Astrocyte (in vitro differentiated cells and primary cell): ENCODE results near the gene JAKMIP2. TPM values are rescaled to one million over a fixed set of nuclear protein-coding genes. Genes with fewer than 3 reads are reported as not detected.

Experiments used
- DNase-seq: peaks from one replicate; pipeline ENCODE4 v3.0.0-alpha.2; 2010; ENCODE audit warnings: low read depth
- FAIRE-seq: peaks from 2 replicates; lab custom pipeline; 2011; peaks lifted over from hg19 to GRCh38; lab: Jason Lieb, UNC
- H2AFZ ChIP-seq: 2 replicates; pipeline ENCODE4 v1.6.0; 2012; ENCODE audit warnings: low read depth, low read length, inconsistent platforms
- H3K27ac ChIP-seq: 2 replicates; pipeline ENCODE4 v1.5.1; 2011; ENCODE audit warnings: low read depth, low read length, inconsistent platforms
- H3K27me3 ChIP-seq: 2 replicates; pipeline ENCODE4 v1.6.0; 2011; ENCODE audit warnings: low read length, inconsistent platforms; ENCODE audit not compliant: insufficient read depth
- H3K36me3 ChIP-seq: 2 replicates; pipeline ENCODE4 v1.5.1; 2011; ENCODE audit warnings: low read length, inconsistent platforms; ENCODE audit not compliant: insufficient read depth
- H3K4me1 ChIP-seq: 2 replicates; pipeline ENCODE4 v1.5.1; 2011; ENCODE audit warnings: low read length, inconsistent platforms; ENCODE audit not compliant: insufficient read depth
- H3K4me2 ChIP-seq: 2 replicates; pipeline ENCODE4 v1.6.0; 2012; ENCODE audit warnings: low read length, inconsistent platforms
- H3K4me3 ChIP-seq: 2 replicates; pipeline ENCODE4 v1.5.1; 2011; ENCODE audit warnings: low read depth, mild to moderate bottlenecking, low read length, inconsistent platforms; ENCODE audit not compliant: insufficient read depth
- H3K79me2 ChIP-seq: 2 replicates; pipeline ENCODE4 v1.6.0; 2012; ENCODE audit warnings: mild to moderate bottlenecking, low read length, inconsistent platforms; ENCODE audit not compliant: insufficient read depth
- H3K9ac ChIP-seq: 2 replicates; pipeline ENCODE4 v1.6.0; 2012; ENCODE audit warnings: mild to moderate bottlenecking, low read length, inconsistent platforms
- H3K9me3 ChIP-seq: 2 replicates; pipeline ENCODE4 v1.5.1; 2012; ENCODE audit warnings: low read depth, mild to moderate bottlenecking, low read length, inconsistent platforms; ENCODE audit not compliant: insufficient read depth
- H4K20me1 ChIP-seq: 2 replicates; pipeline ENCODE4 v1.6.0; 2012; ENCODE audit warnings: low read length, inconsistent platforms; ENCODE audit not compliant: insufficient read depth
- H3K27ac Mint-ChIP-seq: one replicate; pipeline ENCODE4 v1.8.0; 2021; ENCODE audit warnings: mild to moderate bottlenecking, mixed read lengths; ENCODE audit not compliant: unreplicated experiment
- H3K27me3 Mint-ChIP-seq: one replicate; pipeline ENCODE4 v1.8.0; 2021; ENCODE audit warnings: low read depth, mixed read lengths; ENCODE audit not compliant: unreplicated experiment
- H3K36me3 Mint-ChIP-seq: one replicate; pipeline ENCODE4 v1.8.0; 2021; ENCODE audit warnings: low read depth, mixed read lengths; ENCODE audit not compliant: unreplicated experiment
- H3K4me1 Mint-ChIP-seq: one replicate; pipeline ENCODE4 v1.8.0; 2021; ENCODE audit warnings: low read depth, mixed read lengths; ENCODE audit not compliant: unreplicated experiment
- H3K4me3 Mint-ChIP-seq: one replicate; pipeline ENCODE4 v1.8.0; 2021; ENCODE audit warnings: mild to moderate bottlenecking, moderate library complexity, mixed read lengths; ENCODE audit not compliant: unreplicated experiment
- H3K9me3 Mint-ChIP-seq: one replicate; pipeline ENCODE4 v1.8.0; 2021; ENCODE audit warnings: mild to moderate bottlenecking, mixed read lengths; ENCODE audit not compliant: unreplicated experiment
- EZH2 ChIP-seq: IDR thresholded peaks from 2 replicates; pipeline ENCODE4 v1.6.1; 2012; ENCODE audit warnings: mild to moderate bottlenecking, low read length, inconsistent platforms; ENCODE audit not compliant: insufficient read depth
- total RNA-seq: library from RNA; stranded (reverse); gene quantifications from 2 replicates; pipeline ENCODE4 v1.2.1, GENCODE V29; 2021
- TF ChIP-seq, protein P1 (sequence below): IDR thresholded peaks from 2 replicates; pipeline ENCODE4 v1.5.1; 2011; ENCODE audit warnings: low read depth, mild to moderate bottlenecking, inconsistent platforms, low read length, moderate library complexity; ENCODE audit not compliant: insufficient read depth

Gene JAKMIP2
- total RNA-seq, 1 donor from 2014 or later = 15.1 TPM

DNA sequence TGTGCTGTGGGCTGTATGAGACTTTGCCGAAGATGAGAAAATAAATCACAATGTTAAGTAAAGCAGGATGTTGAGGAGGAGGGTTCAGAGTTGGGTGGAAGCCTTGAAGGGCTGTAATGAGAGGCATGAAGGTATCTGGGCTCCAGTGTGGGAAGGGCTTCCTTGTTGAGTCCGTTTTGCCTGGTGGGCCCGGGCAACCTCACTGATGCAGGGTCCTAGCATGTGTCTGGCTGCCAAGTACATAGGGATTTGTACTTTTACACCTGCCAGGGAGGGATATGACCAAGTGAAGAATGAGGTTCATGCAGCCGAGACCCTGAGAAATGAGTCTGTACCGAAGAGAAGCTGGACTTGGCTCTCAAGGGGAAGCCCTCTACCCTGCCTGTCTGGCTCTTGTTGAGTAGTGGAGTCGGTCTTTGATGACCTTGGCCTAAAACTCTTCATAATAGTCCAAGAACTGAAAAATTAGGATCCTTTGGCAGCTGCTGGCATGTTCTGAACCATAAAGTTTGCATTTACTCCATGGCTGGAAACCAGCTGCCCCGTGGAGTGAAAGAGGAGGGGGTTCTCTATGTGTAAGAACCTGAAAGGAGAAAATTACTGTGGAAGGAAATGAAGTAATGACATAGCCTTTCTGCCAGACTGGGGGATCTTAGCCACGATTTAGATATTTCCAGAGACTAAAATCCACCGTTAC lies 213.7 kb downstream of the JAKMIP2 start:
- no peak overlapping the region for H3K9ac ChIP-seq
- FAIRE-seq (no peak), DNase-seq (no peak)
- no peak overlapping the region for H2AFZ ChIP-seq
- peaks cover 29% of the 10 kb centered on the region for H3K4me1 ChIP-seq
- no peak overlapping the region for H3K4me2 ChIP-seq
- H3K27ac Mint-ChIP-seq = peak overlapping the region; percentile 59
- H4K20me1 ChIP-seq = no peaks in the 10 kb centered on the region
- no peak for TF ChIP-seq EZH2
- TF ChIP-seq, protein P1, sequence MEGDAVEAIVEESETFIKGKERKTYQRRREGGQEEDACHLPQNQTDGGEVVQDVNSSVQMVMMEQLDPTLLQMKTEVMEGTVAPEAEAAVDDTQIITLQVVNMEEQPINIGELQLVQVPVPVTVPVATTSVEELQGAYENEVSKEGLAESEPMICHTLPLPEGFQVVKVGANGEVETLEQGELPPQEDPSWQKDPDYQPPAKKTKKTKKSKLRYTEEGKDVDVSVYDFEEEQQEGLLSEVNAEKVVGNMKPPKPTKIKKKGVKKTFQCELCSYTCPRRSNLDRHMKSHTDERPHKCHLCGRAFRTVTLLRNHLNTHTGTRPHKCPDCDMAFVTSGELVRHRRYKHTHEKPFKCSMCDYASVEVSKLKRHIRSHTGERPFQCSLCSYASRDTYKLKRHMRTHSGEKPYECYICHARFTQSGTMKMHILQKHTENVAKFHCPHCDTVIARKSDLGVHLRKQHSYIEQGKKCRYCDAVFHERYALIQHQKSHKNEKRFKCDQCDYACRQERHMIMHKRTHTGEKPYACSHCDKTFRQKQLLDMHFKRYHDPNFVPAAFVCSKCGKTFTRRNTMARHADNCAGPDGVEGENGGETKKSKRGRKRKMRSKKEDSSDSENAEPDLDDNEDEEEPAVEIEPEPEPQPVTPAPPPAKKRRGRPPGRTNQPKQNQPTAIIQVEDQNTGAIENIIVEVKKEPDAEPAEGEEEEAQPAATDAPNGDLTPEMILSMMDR = no peak
- H3K36me3 ChIP-seq = no peaks in the 10 kb centered on the region
- H3K9me3 Mint-ChIP-seq = no peaks in the 10 kb centered on the region
- no peaks in the 10 kb centered on the region for H3K79me2 ChIP-seq
- H3K4me1 Mint-ChIP-seq = peaks cover 39% of the 10 kb centered on the region
- H3K36me3 Mint-ChIP-seq = no peaks in the 10 kb centered on the region
- H3K27ac ChIP-seq = no peak overlapping the region
- no peak overlapping the region for H3K4me3 Mint-ChIP-seq
- H3K27me3 ChIP-seq = no peaks in the 10 kb centered on the region
- no peaks in the 10 kb centered on the region for H3K27me3 Mint-ChIP-seq
- H3K4me3 ChIP-seq = no peak overlapping the region
- H3K9me3 ChIP-seq = no peaks in the 10 kb centered on the region

DNA sequence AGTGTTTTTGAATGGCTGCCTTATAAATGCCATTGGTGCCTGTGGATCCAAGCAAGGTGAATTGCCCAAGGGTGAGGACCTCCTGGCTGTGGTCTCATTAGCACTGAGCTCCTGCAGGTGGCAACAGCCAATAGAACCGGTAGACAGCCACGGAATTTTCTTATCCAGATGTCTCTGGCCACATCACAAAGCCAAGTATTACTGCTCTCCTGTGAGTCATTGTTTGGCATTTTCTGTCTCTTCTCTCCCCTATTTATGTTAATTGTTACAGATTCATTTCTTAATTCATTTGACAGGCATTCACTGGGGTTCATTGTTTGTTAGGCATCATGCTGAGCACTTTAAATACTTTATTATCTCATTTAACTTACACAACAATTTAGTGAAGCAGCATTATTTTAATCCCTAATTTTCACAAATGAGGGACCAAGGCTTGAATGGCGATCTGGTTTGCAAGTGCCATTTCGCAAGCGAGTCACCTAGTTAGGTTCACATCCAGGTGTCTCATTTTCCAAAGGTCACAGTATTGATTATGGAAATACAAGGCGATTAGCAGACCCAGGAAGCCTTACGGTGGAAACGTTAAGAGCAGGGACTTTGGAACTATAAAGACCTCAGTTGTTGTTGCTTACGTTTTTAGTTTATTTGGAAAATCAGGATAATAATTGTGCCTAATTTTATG lies 214.5 kb downstream of the JAKMIP2 start:
- Histone ChIP-seq H3K9ac (no peak overlapping the region), H3K36me3 (no peaks in the 10 kb centered on the region), H4K20me1 (no peaks in the 10 kb centered on the region), H2AFZ (no peak overlapping the region), H3K9me3 (no peaks in the 10 kb centered on the region), H3K4me2 (peak overlapping the region; percentile 42), H3K4me3 (no peak overlapping the region), H3K79me2 (no peaks in the 10 kb centered on the region), H3K27ac (peak overlapping the region; percentile 36), H3K27me3 (no peaks in the 10 kb centered on the region), H3K4me1 (peaks cover 29% of the 10 kb centered on the region)
- Mint-ChIP-seq H3K36me3 (no peaks in the 10 kb centered on the region), H3K9me3 (no peaks in the 10 kb centered on the region), H3K4me3 (no peak overlapping the region), H3K4me1 (peaks cover 39% of the 10 kb centered on the region), H3K27ac (peak overlapping the region; percentile 62), H3K27me3 (no peaks in the 10 kb centered on the region)
- FAIRE-seq (no peak), DNase-seq (peak; percentile 98)
- no peak for TF ChIP-seq EZH2
- TF ChIP-seq, protein P1 = no peak

- no peak overlapping the region for H3K9ac ChIP-seq
- TF ChIP-seq EZH2 = no peak
- TF ChIP-seq, protein P1 = no peak
- no peak overlapping the region for H3K4me3 ChIP-seq
- peaks cover 29% of the 10 kb centered on the region for H3K4me1 ChIP-seq
- H3K36me3 ChIP-seq = no peaks in the 10 kb centered on the region
- Mint-ChIP-seq H3K9me3 (no peaks in the 10 kb centered on the region), H3K4me1 (peaks cover 41% of the 10 kb centered on the region), H3K36me3 (no peaks in the 10 kb centered on the region), H3K27ac (peak overlapping the region; percentile 66), H3K4me3 (no peak overlapping the region), H3K27me3 (no peaks in the 10 kb centered on the region)
- peak overlapping the region; percentile 45 for H3K4me2 ChIP-seq
- no peaks in the 10 kb centered on the region for H3K9me3 ChIP-seq
- peak; percentile 86 for FAIRE-seq
- no peaks in the 10 kb centered on the region for H3K79me2 ChIP-seq
- DNase-seq = peak; percentile 95
- no peaks in the 10 kb centered on the region for H3K27me3 ChIP-seq
- no peak overlapping the region for H2AFZ ChIP-seq
- H3K27ac ChIP-seq = peak overlapping the region; percentile 57
- H4K20me1 ChIP-seq = no peaks in the 10 kb centered on the region
These were observed 217.0 kb downstream of the JAKMIP2 start for GRCh38 chr5:147565524-147565923.
